Activated CD4-positive, alpha-beta T cell treated with anti-CD3 and anti-CD28 coated beads, Interleukin-2, amount 50 U/mL, for 4 hours (primary cell): ENCODE measurements around the gene CLTA.
A peak's percentile ranks its signal among the peaks of the same experiment; 100 is the strongest.
"Not testable (repeated sequence)": the region's sequence is repeated elsewhere in the genome, so short reads cannot be mapped to it uniquely, and the experiment has no call there.

Source experiments
- DNase-seq, 2 experiments: peaks; one replicate each; pipeline ENCODE4 v3.0.0-alpha.2; 2020

The CLTA gene

GRCh38 chr9:36248061-36248460 lies 57.3 kb downstream of the CLTA start:
- not testable (repeated sequence) for DNase-seq

- no peak for DNase-seq
Observed at GRCh38 chr9:36249189-36249588, 58.5 kb downstream of the CLTA start.

GRCh38 chr9:36250079-36250478 lies 59.4 kb downstream of the CLTA start:
- DNase-seq = no peak

DNA sequence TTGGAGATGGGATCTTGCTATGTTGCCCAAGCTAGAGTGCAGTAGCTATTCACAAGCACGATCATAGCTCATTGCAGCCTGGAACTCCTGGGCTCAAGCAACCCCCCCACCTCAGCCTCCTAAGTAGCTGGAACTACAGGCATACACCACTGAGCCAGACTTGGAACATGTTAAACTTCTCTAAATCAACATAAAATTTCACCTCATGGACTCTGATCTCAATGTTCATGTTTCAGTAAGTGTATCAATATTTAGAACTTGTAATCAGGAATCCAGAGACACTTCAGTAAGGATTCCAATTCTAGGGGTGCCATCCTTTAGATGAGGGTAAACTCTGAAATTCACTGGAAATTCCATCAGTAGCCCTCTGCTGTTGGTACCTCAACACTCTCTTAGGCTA lies 60.7 kb downstream of the CLTA start:
- no peak for DNase-seq

DNA sequence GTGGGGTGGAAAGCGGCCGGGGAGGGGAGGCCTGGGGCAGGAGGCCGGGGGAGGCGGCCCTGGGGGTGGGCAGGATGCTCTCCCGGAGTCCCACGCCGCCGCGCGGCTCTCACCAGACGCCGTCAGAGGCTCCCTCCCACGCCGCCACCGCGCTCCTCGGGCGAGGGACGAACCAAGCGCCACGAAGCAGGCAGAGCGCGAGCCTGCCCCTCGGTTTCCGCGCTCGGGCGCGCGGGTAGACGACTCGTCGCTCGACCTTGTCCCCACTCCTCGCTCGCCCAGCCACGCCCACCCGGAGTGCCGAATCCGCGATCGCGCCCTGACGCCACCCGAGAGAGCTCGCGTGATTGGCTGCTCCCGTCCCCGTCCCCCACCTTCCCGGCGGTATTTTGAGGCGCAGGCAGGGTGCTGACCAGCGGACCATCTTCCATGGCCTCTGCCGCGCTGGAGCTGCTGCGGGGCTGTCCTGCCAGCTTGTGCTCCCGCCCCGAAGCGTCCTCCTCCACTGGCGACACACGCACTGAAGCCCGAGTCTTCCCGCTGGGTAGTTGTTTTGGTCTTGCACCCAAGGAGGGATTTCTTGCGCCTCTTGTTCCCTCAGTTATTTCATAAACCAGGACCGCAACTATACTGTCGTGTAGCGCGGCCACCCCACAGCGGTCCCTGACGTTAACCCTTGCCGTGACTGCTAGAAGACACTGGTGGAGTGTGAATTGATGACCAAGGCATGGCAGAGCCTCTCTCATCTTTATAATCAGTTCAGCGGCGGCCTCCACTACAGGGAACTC lies 67.7 kb downstream of the CLTA start, which contains the start of gene GNE:
TSS of gene GNE (minus strand) at position 241 of the 788 bp plus-strand sequence. CDS start 9,093 bp downstream, outside the sequence.
- peak; percentile 98 to 99 for DNase-seq

DNA sequence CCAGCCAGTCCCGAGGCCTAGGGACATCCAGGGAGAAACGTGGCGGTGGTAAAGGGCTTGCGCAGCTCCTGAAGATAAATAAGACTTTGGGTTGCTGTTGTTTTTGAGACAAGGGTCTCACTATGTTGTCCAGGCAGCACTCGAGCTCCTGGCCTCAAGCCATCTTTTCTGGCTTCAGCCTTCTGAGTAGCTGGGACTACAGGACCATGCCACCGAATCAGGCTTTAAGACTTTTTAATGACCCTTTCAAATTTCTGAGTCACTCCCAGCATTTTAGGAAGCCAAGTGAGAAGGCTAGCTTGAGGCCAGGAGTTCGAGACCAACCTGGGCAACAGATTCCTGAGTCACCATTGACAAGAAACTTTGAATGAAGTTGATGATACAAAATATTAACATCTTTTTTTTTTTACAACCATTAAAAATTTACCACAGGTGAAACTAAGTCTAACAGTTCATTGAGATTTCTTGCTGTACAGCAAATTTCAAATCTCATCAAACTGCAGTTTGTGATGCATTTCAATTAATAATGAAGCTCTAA lies 68.3 kb downstream of the CLTA start:
- DNase-seq = no peak
